ENCODE data around the gene COP1.

Gene COP1

GRCh38 chr1:176199707-176200106 is 7.4 kb downstream of the COP1 start:
- DNase-seq (ENCODE audit: low spot score) = no peak

- no peak for DNase-seq (ENCODE audit: low spot score)
Observed at GRCh38 chr1:176198413-176198812, 8.7 kb downstream of the COP1 start.

- DNase-seq (ENCODE audit: low spot score) = no peak
Observed at GRCh38 chr1:176196728-176197127, 10.4 kb downstream of the COP1 start.

DNA sequence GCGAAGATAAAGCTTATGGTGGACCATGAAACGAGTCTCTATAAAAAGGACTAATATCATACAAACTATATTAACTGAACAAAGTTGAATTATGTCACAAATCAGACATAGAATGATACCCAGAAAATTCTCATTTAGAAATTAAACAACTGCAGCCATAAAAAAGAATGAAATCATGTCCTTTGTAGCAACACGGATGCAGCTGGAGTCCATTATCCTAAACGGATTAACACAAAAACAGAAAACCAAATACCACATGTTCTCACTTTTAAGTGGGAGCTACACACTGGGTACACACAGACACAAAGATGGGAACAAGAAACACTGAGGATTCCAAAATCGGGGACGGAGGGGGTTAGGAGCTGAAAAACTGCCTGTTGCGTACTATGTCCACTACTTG is 11.5 kb downstream of the COP1 start:
- DNase-seq (ENCODE audit: low spot score) = no peak

DNA sequence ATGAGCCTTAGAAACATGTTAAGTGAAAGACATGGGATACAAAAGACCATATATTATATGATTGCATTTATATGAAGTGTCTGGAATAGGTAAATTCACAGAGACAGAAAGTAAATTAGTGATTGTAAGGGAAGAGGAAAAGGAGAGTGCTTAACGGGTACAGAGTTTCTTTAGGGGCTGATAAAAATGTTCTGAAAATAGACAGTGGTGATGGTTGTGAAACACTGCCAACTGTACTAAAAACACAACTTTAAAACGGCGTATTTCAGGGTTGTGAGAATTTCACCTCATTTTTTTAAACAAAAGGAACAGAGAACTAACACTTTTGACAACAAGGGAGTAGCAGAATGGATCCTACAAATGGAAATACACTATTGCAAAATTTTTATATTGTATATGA is 13.4 kb downstream of the COP1 start:
- no peak for DNase-seq (ENCODE audit: low spot score)

DNA sequence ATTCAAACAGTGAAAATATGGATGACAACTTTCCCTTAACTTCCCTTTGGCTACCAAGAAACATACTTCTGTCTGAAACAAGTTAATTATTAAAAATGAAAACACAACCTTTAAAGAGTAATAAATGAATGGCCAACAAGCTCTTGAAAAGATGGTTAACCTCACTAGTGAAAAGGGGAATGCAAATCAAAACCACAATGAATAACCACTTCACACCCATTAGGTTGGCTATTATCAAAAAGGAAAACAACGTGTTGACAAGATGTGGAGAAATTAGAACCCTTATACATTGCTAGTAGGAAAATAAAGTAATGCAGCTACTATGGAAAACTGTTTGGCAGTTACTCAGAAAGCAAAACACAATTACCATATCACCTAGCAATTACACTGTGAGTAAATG is 14.1 kb downstream of the COP1 start:
- no peak for DNase-seq (ENCODE audit: low spot score)

GRCh38 chr1:176188604-176189003 is 18.5 kb downstream of the COP1 start:
- no peak for DNase-seq (ENCODE audit: low spot score)

DNA sequence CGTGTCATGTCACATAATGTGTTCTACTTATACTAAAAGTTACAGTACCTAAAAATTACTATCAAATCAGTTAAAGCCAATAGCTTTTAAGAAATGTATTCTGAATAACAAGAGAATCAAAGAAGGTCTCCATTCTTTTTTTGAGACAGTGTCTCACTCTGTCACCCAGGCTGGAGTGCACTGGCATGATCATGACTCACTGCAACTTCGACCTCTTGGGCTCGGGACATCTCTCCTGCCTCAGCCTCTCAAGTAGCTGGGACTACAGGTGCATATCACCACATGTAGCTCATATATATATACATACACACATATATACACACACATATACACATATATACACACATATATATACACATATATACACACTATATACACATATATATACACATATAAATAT is 20.1 kb downstream of the COP1 start:
- no peak for DNase-seq (ENCODE audit: low spot score)

DNA sequence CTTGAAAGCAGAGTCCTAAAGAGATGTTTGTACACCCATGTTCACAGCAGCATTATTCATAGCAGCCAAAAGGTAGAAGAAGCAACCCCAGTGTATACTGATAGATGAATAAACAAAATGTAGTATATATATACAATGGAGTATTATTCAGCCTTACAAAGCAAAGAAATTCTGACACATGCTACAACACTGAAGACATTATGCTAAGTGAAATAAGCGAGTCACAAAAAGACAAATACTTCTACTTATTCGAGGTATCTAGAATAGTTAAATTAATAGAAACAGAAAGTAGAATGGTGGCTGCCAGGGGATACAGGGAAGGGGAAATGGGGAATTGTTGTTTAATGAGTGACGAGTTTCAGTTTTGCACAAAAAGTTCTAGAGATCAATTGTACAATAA is 23.5 kb downstream of the COP1 start:
- DNase-seq (ENCODE audit: low spot score) = no peak

DNA sequence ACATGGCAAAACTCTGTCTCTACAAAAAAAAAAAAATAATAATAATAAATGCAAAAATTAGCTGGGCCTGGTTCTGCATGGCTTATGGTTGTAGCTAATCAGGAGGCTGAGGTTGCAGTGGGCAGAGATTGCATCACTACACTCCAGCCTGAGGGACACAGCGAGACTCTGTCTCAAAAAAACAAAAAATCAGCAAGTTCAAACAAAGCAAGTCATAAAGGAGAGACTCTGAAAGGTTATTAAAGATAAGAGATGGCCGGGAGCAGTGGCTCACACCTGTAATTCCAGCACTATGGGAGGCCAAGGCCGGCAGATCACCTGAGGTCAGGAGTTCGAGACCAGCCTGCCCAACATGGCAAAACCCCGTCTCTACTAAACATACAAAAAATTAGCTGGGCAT is 28.8 kb downstream of the COP1 start:
- no peak for DNase-seq (ENCODE audit: low spot score)

DNA sequence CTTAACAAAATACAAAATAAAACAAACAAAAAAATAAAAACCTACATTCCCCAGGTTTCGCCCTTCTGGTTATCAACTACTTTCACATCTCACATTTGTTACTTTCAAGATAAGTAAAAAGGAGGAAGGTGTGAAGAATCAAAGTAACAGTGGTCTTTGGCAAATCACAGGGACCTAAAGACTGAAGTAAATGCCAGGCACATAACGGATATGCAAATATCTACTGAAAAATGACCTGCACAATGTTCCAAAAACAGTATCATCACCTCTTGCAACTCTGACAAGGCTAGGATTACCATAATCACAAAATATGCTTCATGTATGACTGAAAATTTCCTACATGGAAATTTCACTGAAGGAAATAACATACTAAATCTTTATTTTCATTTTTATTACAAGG is 29.3 kb downstream of the COP1 start:
- no peak for DNase-seq (ENCODE audit: low spot score)

GRCh38 chr1:176174108-176174507 is 33.0 kb downstream of the COP1 start:
- no peak for DNase-seq (ENCODE audit: low spot score)

DNA sequence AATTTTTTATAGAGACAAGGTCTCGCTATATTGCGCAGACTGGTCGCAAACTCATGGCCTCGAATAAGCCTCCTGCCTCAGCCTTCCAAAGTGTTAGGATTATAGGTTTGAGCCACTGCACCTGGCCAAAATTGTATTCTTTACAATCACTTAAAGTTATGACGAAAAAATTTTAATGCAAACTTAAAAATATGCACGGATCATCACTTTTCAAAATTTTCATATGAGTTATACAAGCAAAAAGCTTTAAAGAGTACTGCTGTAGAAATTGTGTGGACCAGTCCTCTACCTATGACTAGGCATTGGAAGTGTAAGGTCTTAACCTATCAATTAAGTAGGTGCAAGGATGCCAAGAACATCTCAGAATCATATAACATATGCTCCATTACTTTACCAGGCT is 34.9 kb downstream of the COP1 start:
- no peak for DNase-seq (ENCODE audit: low spot score)

DNA sequence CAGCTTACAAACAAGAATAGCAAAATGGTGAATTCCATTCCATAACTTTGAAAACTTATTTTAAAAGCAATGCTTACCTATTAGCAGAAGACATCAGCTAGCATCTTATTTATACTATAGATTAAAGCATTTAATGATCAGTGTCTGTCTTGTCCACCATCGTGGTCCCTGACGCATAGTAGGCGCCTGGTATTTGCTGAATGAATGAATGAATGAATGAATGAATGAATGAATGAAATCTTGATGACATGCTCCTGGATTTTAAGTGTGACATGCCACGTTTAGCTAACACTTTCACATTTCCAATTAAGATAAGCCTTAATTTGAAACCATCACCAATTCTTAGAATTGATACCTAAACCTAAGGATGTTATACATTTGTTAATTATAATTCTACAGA is 39.9 kb downstream of the COP1 start:
- DNase-seq (ENCODE audit: low spot score) = no peak

- no peak for DNase-seq (ENCODE audit: low spot score)
Observed at GRCh38 chr1:176165573-176165972, 41.5 kb downstream of the COP1 start.

DNA sequence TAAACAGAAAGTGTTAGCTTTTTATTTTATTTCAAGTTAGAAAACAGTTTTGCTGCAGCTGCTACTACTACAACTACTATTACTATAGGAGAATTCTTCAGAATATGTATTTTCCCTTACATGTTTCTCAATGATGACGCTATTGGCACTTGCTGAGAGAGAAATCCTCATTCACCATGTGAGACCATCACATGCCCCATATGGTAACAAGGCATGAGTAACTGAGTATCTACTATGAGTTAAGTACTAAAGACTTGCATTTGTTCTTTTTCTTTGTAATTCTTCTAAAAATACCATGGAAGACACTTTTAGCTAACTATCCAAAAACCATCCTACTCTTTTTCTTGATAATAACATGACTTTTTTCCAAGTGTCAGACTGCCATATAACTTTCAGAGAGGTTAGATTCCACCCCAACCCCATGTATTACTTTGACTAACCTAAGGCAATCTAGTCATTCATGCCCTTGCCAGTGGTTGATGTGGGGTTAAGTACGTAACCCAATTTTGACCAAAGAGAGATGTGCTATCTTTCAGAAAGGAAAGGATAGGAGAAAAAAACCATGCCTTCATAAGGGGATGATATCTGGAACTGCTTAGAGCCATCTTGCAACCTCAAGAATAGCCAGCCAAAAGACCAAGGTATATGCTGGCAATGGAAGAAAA is 42.9 kb downstream of the COP1 start:
- DNase-seq (ENCODE audit: low spot score) = no peak

GRCh38 chr1:176159993-176160392 is 47.1 kb downstream of the COP1 start:
- DNase-seq (ENCODE audit: low spot score) = no peak

DNA sequence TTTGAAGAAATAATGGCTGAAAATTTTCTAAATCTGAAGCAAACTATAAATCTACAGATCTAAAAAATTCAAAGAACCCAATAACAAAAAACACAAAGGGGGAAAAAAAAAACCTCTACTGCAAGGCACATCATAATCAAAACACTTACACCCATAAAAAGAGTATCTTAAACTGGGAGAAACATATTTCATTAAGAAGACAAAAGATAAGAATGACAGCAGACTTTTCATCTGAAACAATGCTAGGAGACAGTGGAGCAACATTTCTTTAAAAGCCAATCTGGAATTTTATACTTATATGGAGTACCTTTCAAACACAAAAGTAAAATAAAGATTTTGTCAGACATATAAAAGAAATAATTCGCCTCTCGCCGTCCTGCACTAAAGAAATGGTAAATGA is 49.1 kb downstream of the COP1 start:
- DNase-seq (ENCODE audit: low spot score) = no peak

DNA sequence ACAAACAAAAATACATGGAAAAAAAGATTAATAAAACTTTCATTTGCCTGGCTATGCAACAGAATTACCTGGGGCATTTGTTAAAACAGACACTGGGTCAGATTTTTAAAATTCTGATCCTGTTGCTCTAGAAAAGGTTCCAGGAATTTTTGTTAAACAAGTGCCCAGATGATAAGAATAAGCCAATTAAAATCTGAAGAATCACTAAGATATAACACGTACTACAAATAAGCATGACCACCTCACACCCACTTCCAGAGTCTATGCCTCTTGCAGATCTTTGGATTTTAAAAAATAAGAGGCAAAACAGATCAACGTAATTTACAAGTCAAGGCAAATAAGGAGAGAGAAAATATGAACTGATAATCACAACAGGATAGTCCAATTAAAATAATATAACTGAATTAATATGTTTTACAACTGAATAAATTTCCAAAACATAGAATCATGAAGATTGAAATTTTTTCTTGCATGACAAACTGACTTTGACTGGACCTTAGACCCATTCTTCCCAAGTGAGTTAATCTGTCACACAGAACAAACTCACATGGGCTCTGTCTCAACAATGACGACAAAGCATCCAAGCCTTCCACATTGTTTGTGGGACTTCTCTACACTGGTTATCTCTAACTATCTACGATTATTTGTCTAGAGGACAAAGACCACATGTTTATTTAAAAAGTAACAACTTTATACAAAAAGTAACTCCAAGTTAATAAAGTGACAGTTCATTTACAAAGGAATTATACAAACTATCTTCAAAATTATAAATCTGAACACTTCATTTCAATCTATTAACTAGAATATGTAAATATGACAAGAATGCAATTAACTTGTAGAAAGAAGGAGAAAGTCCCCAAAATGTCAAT is 56.9 kb downstream of the COP1 start:
- DNase-seq (ENCODE audit: low spot score) = peak; percentile 18

DNA sequence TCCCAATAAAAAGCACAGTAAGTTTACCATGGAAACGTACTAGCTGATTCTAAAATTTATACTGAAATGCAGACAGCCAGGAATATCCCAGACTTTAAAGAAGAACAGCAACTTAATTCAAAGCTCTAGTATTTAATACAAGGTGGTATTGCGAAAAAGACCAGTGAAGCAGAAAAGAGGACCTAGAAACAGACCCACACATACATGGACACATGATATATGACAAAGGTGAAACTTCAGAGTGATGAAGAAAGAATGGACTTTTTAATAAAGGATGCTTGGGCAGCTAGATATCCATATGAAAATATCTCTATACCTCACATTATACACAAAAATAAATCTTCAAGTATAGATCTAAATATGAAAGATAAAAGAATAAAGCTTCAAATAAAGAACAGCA is 62.6 kb downstream of the COP1 start:
- DNase-seq (ENCODE audit: low spot score) = no peak

DNA sequence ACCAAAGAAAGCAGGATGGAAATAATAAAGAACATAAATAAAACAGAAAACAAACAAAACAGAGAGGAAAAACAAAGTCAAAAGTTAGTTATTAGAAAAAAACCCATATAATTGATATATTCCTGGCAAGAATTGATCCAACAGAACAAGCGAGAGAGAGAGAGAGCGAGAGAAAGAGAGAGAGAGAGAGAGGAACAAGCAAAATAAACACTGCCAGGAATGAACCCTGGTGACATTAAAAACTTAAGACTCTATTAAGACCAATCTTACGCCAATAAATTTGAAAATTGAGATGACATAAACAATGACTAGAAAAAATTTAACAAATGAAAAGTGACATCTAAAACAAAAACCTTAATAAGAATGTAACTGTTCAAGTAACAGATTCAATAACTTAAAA is 64.1 kb downstream of the COP1 start:
- no peak for DNase-seq (ENCODE audit: low spot score)

DNA sequence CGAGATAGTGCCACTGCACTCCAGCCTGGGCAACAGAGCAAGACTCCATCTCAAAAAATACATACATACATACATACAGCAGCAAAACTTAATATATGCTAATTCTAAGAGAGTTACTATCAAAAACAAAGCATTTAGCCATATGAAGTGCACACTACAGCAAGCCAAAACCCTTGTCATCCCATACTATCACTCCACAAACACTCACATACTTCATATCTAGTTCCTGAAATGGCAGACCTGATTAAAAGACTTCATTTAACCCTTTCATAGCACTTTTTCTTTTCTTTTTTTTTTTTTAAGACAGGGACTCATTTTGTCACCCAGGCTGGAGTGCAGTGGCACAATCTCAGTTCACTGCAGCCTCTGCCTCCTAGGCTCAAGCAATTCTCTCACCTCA is 65.6 kb downstream of the COP1 start:
- no peak for DNase-seq (ENCODE audit: low spot score)

DNA sequence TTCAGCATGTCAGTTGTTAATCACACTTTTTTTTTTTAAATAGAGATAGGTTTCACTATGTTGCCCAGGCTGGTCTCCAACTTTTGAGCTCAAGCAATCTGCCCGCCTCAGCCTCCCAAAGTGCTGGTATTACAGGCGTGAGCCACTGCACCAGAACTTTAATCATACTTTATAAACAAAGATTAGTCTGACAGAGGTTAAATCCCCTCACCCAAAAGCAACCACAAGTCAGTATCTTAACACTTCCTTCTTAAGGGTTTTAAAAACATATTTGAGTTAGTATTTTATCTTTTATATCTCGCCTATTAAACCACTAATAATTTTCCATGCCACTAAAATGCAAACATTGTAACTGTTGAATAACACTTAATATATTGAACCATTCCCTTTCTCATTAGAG is 70.2 kb downstream of the COP1 start:
- no peak for DNase-seq (ENCODE audit: low spot score)

- no peak for DNase-seq (ENCODE audit: low spot score)
Observed at GRCh38 chr1:176134666-176135065, 72.4 kb downstream of the COP1 start.
